ENCODE results near the gene ULK4.
"Not testable (repeated sequence)": the region's sequence is repeated elsewhere in the genome, so short reads cannot be mapped to it uniquely, and the experiment has no call there.

- TF ChIP-seq CTCF (conservative IDR thresholded peaks at IDR 0.05; ENCODE audit: low read length); EZH2phosphoT487 (IDR thresholded peaks at IDR 0.05; ENCODE audit: borderline replicate concordance): not testable (repeated sequence)
These were observed 591.0 kb downstream of the ULK4 start for GRCh38 chr3:41370765-41371535.
